ENCODE data around the gene CAPS.
"Not testable (repeated sequence)": the region's sequence is repeated elsewhere in the genome, so short reads cannot be mapped to it uniquely, and the experiment has no call there.

CAPS gene

GRCh38 chr19:5957170-5957569 is 43.1 kb downstream of the CAPS start:
- DNase-seq (ENCODE audit: low read depth), result no peak

GRCh38 chr19:5958074-5958850 is 44.2 kb downstream of the CAPS start:
- DNase-seq (ENCODE audit: low read depth), result no peak

- DNase-seq (ENCODE audit: low read depth), result no peak
These were observed 44.7 kb downstream of the CAPS start for GRCh38 chr19:5958851-5959122.

GRCh38 chr19:5959260-5960004 is 45.4 kb downstream of the CAPS start:
- no peak for DNase-seq (ENCODE audit: low read depth)

GRCh38 chr19:5960005-5961001 is 46.2 kb downstream of the CAPS start:
- DNase-seq (ENCODE audit: low read depth), result no peak

GRCh38 chr19:5961641-5961968 is 47.6 kb downstream of the CAPS start:
- DNase-seq (ENCODE audit: low read depth), result not testable (repeated sequence)

- peak; percentile 54 for DNase-seq (ENCODE audit: low read depth)
These were observed 48.2 kb downstream of the CAPS start for GRCh38 chr19:5961969-5962945.

- DNase-seq (ENCODE audit: low read depth), result not testable (repeated sequence)
These were observed 49.2 kb downstream of the CAPS start for GRCh38 chr19:5963259-5963658.

- DNase-seq (ENCODE audit: low read depth), result no peak
These were observed 49.8 kb downstream of the CAPS start for GRCh38 chr19:5963855-5964254.

- DNase-seq (ENCODE audit: low read depth), result no peak
These were observed 50.9 kb downstream of the CAPS start for GRCh38 chr19:5964816-5965565.

All from activated gamma-delta T cell treated with anti-CD3 and anti-CD28 coated beads, Interleukin-2, amount 50 U/mL, for 16 hours (primary cell).